K562 (cell line): ENCODE results near the gene PPP1R37. TPM values are rescaled to one million over a fixed set of nuclear protein-coding genes. Genes with fewer than 3 reads are reported as not detected.

Source experiments
- CBX2 ChIP-seq: fragments of 200-600 bp; sonication (generic); IDR thresholded peaks from one replicate; pipeline ENCODE4 v1.6.1; 2012; ENCODE audit warnings: mild to moderate bottlenecking, low read length, inconsistent platforms; ENCODE audit not compliant: insufficient read depth, poor library complexity, severe bottlenecking
- CREBBP ChIP-seq: IDR thresholded peaks from one replicate; pipeline ENCODE4 v1.6.1; 2012; ENCODE audit warnings: low read depth, mild to moderate bottlenecking, control low read depth, inconsistent platforms, low read length
- HSF4 ChIP-seq: fragments of 250-450 bp; sonication (Bioruptor Pico); IDR thresholded peaks from 2 replicates; pipeline ENCODE4 v2.1.2; 2022; ENCODE audit warnings: mild to moderate bottlenecking, moderate library complexity, borderline replicate concordance
- ILF3 ChIP-seq: fragments of 450-650 bp; IDR thresholded peaks from 2 replicates; pipeline ENCODE4 v1.6.1; 2018; ENCODE audit warnings: antibody characterized with exemption, mild to moderate bottlenecking, moderate library complexity, borderline replicate concordance
- NFE2 ChIP-seq: IDR thresholded peaks from 2 replicates; pipeline ENCODE4 v1.6.1; 2014; ENCODE audit warnings: antibody characterized with exemption, low read depth
- SAFB2 ChIP-seq: fragments of 200-400 bp; formaldehyde crosslinking; IDR thresholded peaks from 2 replicates; pipeline ENCODE4 v1.6.1; 2018; ENCODE audit warnings: borderline replicate concordance, low read length, low read depth, moderate library complexity; ENCODE audit not compliant: severe bottlenecking
- SFPQ ChIP-seq: fragments of 200-400 bp; formaldehyde crosslinking; IDR thresholded peaks from 2 replicates; pipeline ENCODE4 v1.6.1; 2017; ENCODE audit warnings: mild to moderate bottlenecking, low read depth, low read length, moderate library complexity
- STAT5B ChIP-seq: fragments of 250-450 bp; sonication (Bioruptor Pico); IDR thresholded peaks from 2 replicates; pipeline ENCODE4 v1.8.0; 2021; ENCODE audit warnings: mild to moderate bottlenecking, inconsistent platforms
- TFE3 ChIP-seq: fragments of 450-650 bp; formaldehyde crosslinking; IDR thresholded peaks from 2 replicates; pipeline ENCODE4 v1.4.0; 2020; ENCODE audit warnings: mild to moderate bottlenecking, mixed read lengths
- THAP12 ChIP-seq: fragments of 250-450 bp; sonication (Bioruptor Pico); IDR thresholded peaks from 2 replicates; pipeline ENCODE4 v1.9.0; 2021; ENCODE audit warnings: mild to moderate bottlenecking, inconsistent platforms
- YY1 ChIP-seq, 3 experiments: IDR thresholded peaks; 2 replicates each; pipeline ENCODE4 v1.6.1; 2011; ENCODE audit warnings: low read length in 2 of 3, mild to moderate bottlenecking in 2 of 3, moderate library complexity in 2 of 3, borderline replicate concordance in 1 of 3, control low read depth in 1 of 3, low read depth in 1 of 3; ENCODE audit not compliant: insufficient read depth in 3 of 3, insufficient replicate concordance in 2 of 3, control insufficient read depth in 1 of 3, insufficient read length in 1 of 3; ENCODE audit errors: extremely low read depth in 1 of 3
- ZBTB49 ChIP-seq: sonication (generic); formaldehyde crosslinking; IDR thresholded peaks from 2 replicates; pipeline ENCODE4 v1.8.0; 2022; ENCODE audit warnings: missing genetic modification reagents, mild to moderate bottlenecking, borderline replicate concordance
- ZNF146 ChIP-seq: IDR thresholded peaks from one replicate; pipeline ENCODE4 v1.6.1; 2018; ENCODE audit warnings: missing compliant biosample characterization; ENCODE audit not compliant: unreplicated experiment
- ZNF41 ChIP-seq: fragments of 250-450 bp; sonication (Bioruptor Pico); conservative IDR thresholded peaks from 2 replicates; pipeline ENCODE4 v1.4.0; 2020; ENCODE audit warnings: mild to moderate bottlenecking
- ZNF77 ChIP-seq: fragments of 250-450 bp; sonication (Bioruptor Pico); IDR thresholded peaks from 2 replicates; pipeline ENCODE4 v1.5.0; 2020
- ZNF79 ChIP-seq: fragments of 250-450 bp; sonication (Bioruptor Pico); IDR thresholded peaks from 2 replicates; pipeline ENCODE4 v1.4.0; 2020; ENCODE audit warnings: low read depth, mild to moderate bottlenecking, moderate library complexity
- ZSCAN29 ChIP-seq: fragments of 450-650 bp; IDR thresholded peaks from 2 replicates; pipeline ENCODE4 v1.6.1; 2017
- polyA plus RNA-seq, 8 experiments: library from polyadenylated mRNA; depleted of rRNA in 4 of 8; stranded (reverse) in 5 of 8; unstranded in 3 of 8; fragments of >200 nt; fragmentation: Nextera tagmentation in 2 of 8; fragmentation: Illumina TruSeq in 1 of 8; extraction: Ambion mirVana in 2 of 8; extraction: Trizol in 1 of 8; gene quantifications; 2 replicates each; pipeline versions ENCODE4 v1.2.1 to v1.2.3, GENCODE V29; 2011 to 2014; ENCODE audit warnings: inconsistent platforms in 1 of 8, missing spikeins in 1 of 8
- total RNA-seq, 7 experiments: library from RNA; depleted of rRNA in 6 of 7; stranded (reverse); fragments of >200 nt in 6 of 7; fragmentation: Illumina TruSeq in 2 of 7; extraction: Trizol in 2 of 7; gene quantifications; 2 replicates each; pipeline versions ENCODE4 v1.2.1 to v1.2.3, GENCODE V29; 2011 to 2021; ENCODE audit warnings: low replicate concordance in 1 of 7

The PPP1R37 gene
- total and polyA plus RNA-seq, 9 of the 15 experiments (the other 6 are each of a cell fraction or from before 2014, with no cell fraction given) = 0.04 to 20.3 (median 7.3) TPM

- no peak for TF ChIP-seq ZBTB49 (CRISPR knock-in tag)
- TF ChIP-seq ILF3 = peak; percentile 87; the same call in 1 of the 2 replicates
- TF ChIP-seq CBX2 = no peak
- TF ChIP-seq ZSCAN29 = peak; percentile 41; the same call in 1 of the 2 replicates
- no peak for TF ChIP-seq ZNF79
- peak; percentile 40 for TF ChIP-seq TFE3 (CRISPR knock-in tag)
- TF ChIP-seq STAT5B = no peak
- TF ChIP-seq CREBBP = no peak
- no peak for TF ChIP-seq ZNF146
- TF ChIP-seq SAFB2 = no peak
- TF ChIP-seq HSF4 (CRISPR knock-in tag) = peak; percentile 58; the same call in 1 of the 2 replicates
- no peak for TF ChIP-seq SFPQ
- TF ChIP-seq ZNF77 (CRISPR knock-in tag) = no peak
- TF ChIP-seq NFE2 = no peak
- TF ChIP-seq ZNF41 = peak; percentile 34; the same call in 1 of the 2 replicates
- TF ChIP-seq THAP12 (CRISPR knock-in tag) = peak; percentile 81; the same call in 1 of the 2 replicates
- peak in 2 of 3 experiments; percentile 80 to 83 for TF ChIP-seq YY1 (IDR thresholded peaks at IDR 0.05; ENCODE audit: borderline replicate concordance in 1 of 3, control insufficient read depth in 1 of 3, extremely low read depth in 1 of 3, insufficient read depth in 3 of 3, insufficient read length in 1 of 3, insufficient replicate concordance in 2 of 3, low read depth in 1 of 3, low read length in 2 of 3)
These were observed 13.7 kb upstream of the PPP1R37 start, which contains the start of gene GEMIN7 (continued) for GRCh38 chr19:45079063-45079910.
